ENCODE measurements around the gene MYOZ1. TPM values are rescaled to one million over a fixed set of nuclear protein-coding genes. Genes with fewer than 3 reads are reported as not detected.

MYOZ1 gene
- total and polyA plus RNA-seq, 2 experiments from 2014 or later = 0.32 to 0.39 TPM

GRCh38 chr10:73649876-73650536, 8.7 kb upstream of the MYOZ1 start:
- WGBS, 2 experiments (ENCODE audit: low coverage in 1 of 2, low lambda C conversion rate in 2 of 2, missing lambda C conversion rate in 2 of 2) = 89 to 92% methylated on average over 6 of the region's 6 CpGs
- H3K4me3 ChIP-seq = no peak overlapping the region
- H3K9me3 ChIP-seq (ENCODE audit: low read depth) = no peaks in the 10 kb centered on the region
- peak overlapping the region; percentile 85 for H3K27ac ChIP-seq
- no peaks in the 10 kb centered on the region for H3K27me3 ChIP-seq (replicated peaks; ENCODE audit: insufficient read depth)
- peak; percentile 55 for DNase-seq
- H3K4me2 ChIP-seq (ENCODE audit: unreplicated experiment) = no peak overlapping the region
- H3K9ac ChIP-seq = peak overlapping the region; percentile 54
- peaks cover 41% of the 10 kb centered on the region for H3K4me1 ChIP-seq (ENCODE audit: insufficient read depth)
- TF ChIP-seq EZH2 (IDR thresholded peaks at IDR 0.05; ENCODE audit: insufficient read depth, poor library complexity, severe bottlenecking) = no peak
- TF ChIP-seq EZH2phosphoT487 (IDR thresholded peaks at IDR 0.05; ENCODE audit: insufficient read depth, low read depth) = no peak
- H3K36me3 ChIP-seq (ENCODE audit: low read depth) = no peaks in the 10 kb centered on the region
- H2AFZ ChIP-seq = no peak overlapping the region
- no peaks in the 10 kb centered on the region for H3K9me2 ChIP-seq (ENCODE audit: insufficient read depth)
- no peaks in the 10 kb centered on the region for H3K79me2 ChIP-seq (ENCODE audit: insufficient read depth)
- H3F3A ChIP-seq (ENCODE audit: insufficient read depth) = peaks cover 23% of the 10 kb centered on the region
- no peaks in the 10 kb centered on the region for H4K20me1 ChIP-seq (ENCODE audit: insufficient read depth)
- in situ Hi-C loops (cut with MboI) = no loop called here

- H3K4me3 ChIP-seq = no peak overlapping the region
- DNase-seq = peak; percentile 33
- TF ChIP-seq EZH2 (IDR thresholded peaks at IDR 0.05; ENCODE audit: insufficient read depth, poor library complexity, severe bottlenecking) (no peak), EZH2phosphoT487 (IDR thresholded peaks at IDR 0.05; ENCODE audit: insufficient read depth, low read depth) (no peak)
- H3K27ac ChIP-seq = peak overlapping the region; percentile 85
- H3K9ac ChIP-seq = peak overlapping the region; percentile 12; the same call in 1 of the 2 replicates
- no peaks in the 10 kb centered on the region for H3K36me3 ChIP-seq (ENCODE audit: low read depth)
- no peak overlapping the region for H2AFZ ChIP-seq
- in situ Hi-C loops (cut with MboI) = no loop called here
- no peaks in the 10 kb centered on the region for H3K9me3 ChIP-seq (ENCODE audit: low read depth)
- peak overlapping the region; percentile 92 for H3K4me2 ChIP-seq (ENCODE audit: unreplicated experiment)
- no peaks in the 10 kb centered on the region for H4K20me1 ChIP-seq (ENCODE audit: insufficient read depth)
- 66 to 75% methylated on average over 4 of the region's 4 CpGs for WGBS, 2 experiments (ENCODE audit: low coverage in 1 of 2, low lambda C conversion rate in 2 of 2, missing lambda C conversion rate in 2 of 2)
- no peaks in the 10 kb centered on the region for H3K9me2 ChIP-seq (ENCODE audit: insufficient read depth)
- peaks cover 41% of the 10 kb centered on the region for H3K4me1 ChIP-seq (ENCODE audit: insufficient read depth)
- H3K27me3 ChIP-seq (replicated peaks; ENCODE audit: insufficient read depth) = no peaks in the 10 kb centered on the region
- H3F3A ChIP-seq (ENCODE audit: insufficient read depth) = peaks cover 23% of the 10 kb centered on the region
- no peaks in the 10 kb centered on the region for H3K79me2 ChIP-seq (ENCODE audit: insufficient read depth)
Observed at GRCh38 chr10:73648975-73649829, 7.9 kb upstream of the MYOZ1 start.

GRCh38 chr10:73647875-73648651, 6.8 kb upstream of the MYOZ1 start:
- H3F3A ChIP-seq (ENCODE audit: insufficient read depth) = peaks cover 23% of the 10 kb centered on the region
- H3K4me2 ChIP-seq (ENCODE audit: unreplicated experiment) = peak overlapping the region; percentile 92
- no peaks in the 10 kb centered on the region for H3K9me3 ChIP-seq (ENCODE audit: low read depth)
- in situ Hi-C loops (cut with MboI) = no loop called here
- no peaks in the 10 kb centered on the region for H3K79me2 ChIP-seq (ENCODE audit: insufficient read depth)
- DNase-seq = peak; percentile 55
- TF ChIP-seq EZH2phosphoT487 (IDR thresholded peaks at IDR 0.05; ENCODE audit: insufficient read depth, low read depth) (no peak), EZH2 (IDR thresholded peaks at IDR 0.05; ENCODE audit: insufficient read depth, poor library complexity, severe bottlenecking) (no peak)
- peak overlapping the region; percentile 74 for H3K4me3 ChIP-seq
- no peaks in the 10 kb centered on the region for H3K27me3 ChIP-seq (replicated peaks; ENCODE audit: insufficient read depth)
- no peak overlapping the region for H3K27ac ChIP-seq
- peak overlapping the region; percentile 89 for H3K9ac ChIP-seq
- no peaks in the 10 kb centered on the region for H4K20me1 ChIP-seq (ENCODE audit: insufficient read depth)
- WGBS, 2 experiments (ENCODE audit: low coverage in 1 of 2, low lambda C conversion rate in 2 of 2, missing lambda C conversion rate in 2 of 2) = 3 to 9% methylated on average over 18 to 34 of the region's 35 CpGs
- no peaks in the 10 kb centered on the region for H3K36me3 ChIP-seq (ENCODE audit: low read depth)
- no peaks in the 10 kb centered on the region for H3K9me2 ChIP-seq (ENCODE audit: insufficient read depth)
- H3K4me1 ChIP-seq (ENCODE audit: insufficient read depth) = peaks cover 41% of the 10 kb centered on the region
- H2AFZ ChIP-seq = peak overlapping the region; percentile 98

- H3K4me1 ChIP-seq (ENCODE audit: insufficient read depth) = peaks cover 41% of the 10 kb centered on the region
- no peak for TF ChIP-seq EZH2phosphoT487 (IDR thresholded peaks at IDR 0.05; ENCODE audit: insufficient read depth, low read depth)
- no peak for TF ChIP-seq EZH2 (IDR thresholded peaks at IDR 0.05; ENCODE audit: insufficient read depth, poor library complexity, severe bottlenecking)
- H3K9ac ChIP-seq = peak overlapping the region; percentile 89
- peak overlapping the region; percentile 98 for H2AFZ ChIP-seq
- H3K79me2 ChIP-seq (ENCODE audit: insufficient read depth) = no peaks in the 10 kb centered on the region
- H4K20me1 ChIP-seq (ENCODE audit: insufficient read depth) = no peaks in the 10 kb centered on the region
- peak overlapping the region; percentile 92 for H3K4me2 ChIP-seq (ENCODE audit: unreplicated experiment)
- WGBS, 2 experiments (ENCODE audit: low coverage in 1 of 2, low lambda C conversion rate in 2 of 2, missing lambda C conversion rate in 2 of 2) = 7% methylated on average over 29 to 32 of the region's 32 CpGs
- H3K36me3 ChIP-seq (ENCODE audit: low read depth) = no peaks in the 10 kb centered on the region
- H3K27ac ChIP-seq = no peak overlapping the region
- peaks cover 23% of the 10 kb centered on the region for H3F3A ChIP-seq (ENCODE audit: insufficient read depth)
- in situ Hi-C loops (cut with MboI) = no loop called here
- peak overlapping the region; percentile 74 for H3K4me3 ChIP-seq
- H3K9me2 ChIP-seq (ENCODE audit: insufficient read depth) = no peaks in the 10 kb centered on the region
- H3K9me3 ChIP-seq (ENCODE audit: low read depth) = no peaks in the 10 kb centered on the region
- DNase-seq = peak; percentile 78
- H3K27me3 ChIP-seq (replicated peaks; ENCODE audit: insufficient read depth) = no peaks in the 10 kb centered on the region
Observed at GRCh38 chr10:73647211-73647874, 6.1 kb upstream of the MYOZ1 start.
